ENCODE results near the gene TGFB2. TPM values are rescaled to one million over a fixed set of nuclear protein-coding genes. Genes with fewer than 3 reads are reported as not detected.

Gene TGFB2
- polyA plus RNA-seq, 2 of the 4 experiments (the other 2 are of a cell fraction) = 29.7 to 65.8 TPM

GRCh38 chr1:218480137-218480536 lies 135.0 kb downstream of the TGFB2 start:
- peak overlapping the region; percentile 65 for H3K4me2 ChIP-seq
- FAIRE-seq = peak; percentile 96
- WGBS (ENCODE audit: missing lambda C conversion rate) = 3% methylated on average over 3 of the region's 3 CpGs
- DNase-seq (ENCODE audit: low read depth in 1 of 2, low spot score in 1 of 2) = peak in 1 of 2 experiments; percentile 94
- peak overlapping the region; percentile 86 to 91 for H3K27ac ChIP-seq
- ChIA-PET CTCF (interaction anchor here (1.2 to 1.9 kb wide), 5 partner anchors 17 to 175 kb away, joined by 3 to 6 read pairs (median 4); partner anchors contain the start of gene TGFB2), POLR2A (interaction anchor here (1.0 to 3.4 kb wide), 9 partner anchors 9 to 226 kb away, joined by 3 to 38 read pairs (median 8); partner anchors contain the start of gene TGFB2)
- peak; percentile 89 to 91 for ATAC-seq
- H3K9me3 ChIP-seq = peaks cover 18% of the 10 kb centered on the region; the same call in 2 of the 3 replicates
- TF ChIP-seq HOXB13 (CRISPR knock-in tag; IDR thresholded peaks at IDR 0.05; ENCODE audit: low read depth) (0 out of 2 replicates have a peak, but pooled peaks have one; percentile 8), RAD21 (conservative IDR thresholded peaks at IDR 0.05 in 1 of 2, IDR thresholded peaks at IDR 0.05 in 1 of 2) (peak in 1 of 2 experiments; percentile 36; a peak in 2 of 5 replicates), CHD4 (IDR thresholded peaks at IDR 0.05; ENCODE audit: borderline replicate concordance) (no peak), USF2 (IDR thresholded peaks at IDR 0.05) (0 out of 2 replicates have a peak, but pooled peaks have one; percentile 10), FOSL2 (IDR thresholded peaks at IDR 0.05) (0 out of 2 replicates have a peak, but pooled peaks have one; percentile 19), FOSL2 (CRISPR knock-in tag; IDR thresholded peaks at IDR 0.05) (no peak), MAX (IDR thresholded peaks at IDR 0.05) (peak; percentile 86), JUN (IDR thresholded peaks at IDR 0.05) (peak in 1 of 2 experiments; percentile 35; a peak in 1 of 5 replicates), ELK1 (IDR thresholded peaks at IDR 0.05; ENCODE audit: low read depth, low read length) (no peak)
- peaks cover 62% of the 10 kb centered on the region for H3K4me1 ChIP-seq
- no peak overlapping the region for H3K4me3 ChIP-seq

- Histone ChIP-seq H3K9me3 (peaks cover 18% of the 10 kb centered on the region; the same call in 2 of the 3 replicates), H3K4me2 (peak overlapping the region; percentile 65), H3K27ac (peak overlapping the region; percentile 86 to 91), H3K4me1 (peaks cover 62% of the 10 kb centered on the region), H3K4me3 (no peak overlapping the region)
- ATAC-seq (peak; percentile 73 to 74), DNase-seq (ENCODE audit: low read depth in 1 of 2, low spot score in 1 of 2) (peak in 1 of 2 experiments; percentile 93), FAIRE-seq (peak; percentile 96)
- CTCF ChIA-PET = interaction anchor here (1.5 to 1.9 kb wide), 3 partner anchors 93 to 175 kb away, joined by 3 to 6 read pairs (median 5); partner anchors contain the start of gene TGFB2
- WGBS (ENCODE audit: missing lambda C conversion rate) = 3% methylated on average over 1 of the region's 1 CpG
- POLR2A ChIA-PET = interaction anchor here (1.0 to 3.4 kb wide), 10 partner anchors 8 to 226 kb away, joined by 3 to 38 read pairs (median 8); partner anchors contain the start of gene TGFB2
- TF ChIP-seq MAZ (IDR thresholded peaks at IDR 0.05; ENCODE audit: borderline replicate concordance, low read depth, low read length) = no peak
- TF ChIP-seq RNF2 (IDR thresholded peaks at IDR 0.05; ENCODE audit: borderline replicate concordance, low read depth) = no peak
- TF ChIP-seq ESRRA (IDR thresholded peaks at IDR 0.05; ENCODE audit: borderline replicate concordance, low read length) = no peak
- TF ChIP-seq EHF (CRISPR knock-in tag; IDR thresholded peaks at IDR 0.05) = no peak; the same call in 1 of the 2 replicates
- TF ChIP-seq MAX (IDR thresholded peaks at IDR 0.05) = no peak
- TF ChIP-seq ZC3H11A (IDR thresholded peaks at IDR 0.05) = no peak
- TF ChIP-seq MAFK (IDR thresholded peaks at IDR 0.05; ENCODE audit: partially characterized antibody) = peak; percentile 67
- 0 out of 2 replicates have a peak, but pooled peaks have one; percentile 79 for TF ChIP-seq ZSCAN20 (CRISPR knock-in tag; IDR thresholded peaks at IDR 0.05)
- TF ChIP-seq SMC3 (IDR thresholded peaks at IDR 0.05) = peak; percentile 71; the same call in 2 of the 3 replicates
- TF ChIP-seq FOSB (CRISPR knock-in tag; IDR thresholded peaks at IDR 0.05) = no peak
- TF ChIP-seq CHD2 (IDR thresholded peaks at IDR 0.05; ENCODE audit: low read length, partially characterized antibody) = no peak
- no peak for TF ChIP-seq HMGXB4 (CRISPR knock-in tag; IDR thresholded peaks at IDR 0.05; ENCODE audit: borderline replicate concordance)
- peak; percentile 85 to 97 for TF ChIP-seq EP300 (IDR thresholded peaks at IDR 0.05)
- no peak for TF ChIP-seq EHMT2 (IDR thresholded peaks at IDR 0.05; ENCODE audit: low read depth)
- TF ChIP-seq RFX5 (IDR thresholded peaks at IDR 0.05) = no peak
- TF ChIP-seq REST (IDR thresholded peaks at IDR 0.05) = peak; percentile 16; the same call in 1 of the 2 replicates
- no peak for TF ChIP-seq RCOR1 (IDR thresholded peaks at IDR 0.05; ENCODE audit: low read depth, low read length)
- TF ChIP-seq USF2 (IDR thresholded peaks at IDR 0.05) = no peak
- TF ChIP-seq NR3C1 (IDR thresholded peaks at IDR 0.05) = no peak
Observed at GRCh38 chr1:218480588-218481099, 135.5 kb downstream of the TGFB2 start.
